KBM-7 (cell line): ENCODE data around the gene TMF1.

ENCODE experiments used
- DNase-seq: peaks from one replicate; pipeline ENCODE4 v3.0.0-alpha.2; 2015
- in situ Hi-C: fragments of 300-500 bp; cut with MboI; formaldehyde crosslinking; loops from 2 replicates; pipeline ENCODE4 v1.14.3; 2020; ENCODE audit warnings: low sequenced_read_pairs, low pct_unique_long_range_greater_than_20kb, mixed read lengths

Gene TMF1

GRCh38 chr3:69016901-69017300 lies 35.2 kb downstream of the TMF1 start:
- in situ Hi-C loops: no loop called here
- no peak for DNase-seq

DNA sequence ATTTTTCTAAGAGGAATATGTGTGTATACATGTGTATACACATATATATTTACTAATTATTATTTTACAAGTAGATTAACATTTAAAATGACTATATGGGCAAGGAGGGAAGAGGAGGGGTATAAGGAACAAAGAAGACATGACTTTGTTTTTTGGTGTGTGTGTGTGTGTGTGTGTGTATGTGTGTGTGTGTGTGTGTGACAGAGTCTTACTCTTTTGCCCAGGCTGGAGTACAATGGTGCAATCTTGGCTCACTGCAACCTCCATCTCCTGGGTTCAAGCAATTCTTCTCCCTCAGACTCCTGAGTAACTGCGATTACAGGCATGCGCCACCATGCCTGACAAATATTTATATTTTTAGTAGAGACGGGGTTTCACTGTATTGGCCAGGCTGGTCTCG lies 36.0 kb downstream of the TMF1 start:
- no peak for DNase-seq
- in situ Hi-C loops: no loop called here

DNA sequence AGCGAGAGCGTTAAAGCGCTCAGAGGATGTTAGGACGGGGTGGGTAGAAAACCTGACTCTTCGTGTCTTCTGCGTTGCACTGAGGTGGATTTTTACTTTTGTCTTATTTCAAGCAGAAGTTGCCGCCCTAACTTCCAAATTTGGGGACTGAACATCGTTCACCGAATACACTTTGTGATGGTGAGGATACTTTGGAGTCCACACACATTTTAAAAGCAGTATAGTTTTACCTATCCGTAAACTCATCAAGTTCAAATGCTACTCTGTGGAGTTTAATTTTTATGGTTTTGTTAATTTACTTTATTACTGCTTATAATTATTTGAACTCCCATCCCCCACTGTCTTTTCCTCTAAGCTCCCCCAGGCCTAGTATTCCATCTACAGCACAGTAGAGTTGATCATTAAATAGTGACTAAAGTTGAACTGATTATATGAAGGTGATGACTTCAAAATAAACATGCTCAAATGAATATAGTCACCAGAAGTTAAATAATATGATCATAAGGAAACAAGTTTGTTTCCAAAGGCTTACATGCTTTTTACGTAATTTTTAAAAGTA lies 38.0 kb downstream of the TMF1 start:
- in situ Hi-C loops: no loop called here
- DNase-seq: no peak

- peak; percentile 89 for DNase-seq
- in situ Hi-C loops: no loop called here
Measured at GRCh38 chr3:69013253-69014021, 38.7 kb downstream of the TMF1 start, which contains the start of gene EOGT. Gene EOGT, minus strand, starts transcription at chr3:69013684. Its CDS starts 3,838 bp downstream, at chr3:69009846.

DNA sequence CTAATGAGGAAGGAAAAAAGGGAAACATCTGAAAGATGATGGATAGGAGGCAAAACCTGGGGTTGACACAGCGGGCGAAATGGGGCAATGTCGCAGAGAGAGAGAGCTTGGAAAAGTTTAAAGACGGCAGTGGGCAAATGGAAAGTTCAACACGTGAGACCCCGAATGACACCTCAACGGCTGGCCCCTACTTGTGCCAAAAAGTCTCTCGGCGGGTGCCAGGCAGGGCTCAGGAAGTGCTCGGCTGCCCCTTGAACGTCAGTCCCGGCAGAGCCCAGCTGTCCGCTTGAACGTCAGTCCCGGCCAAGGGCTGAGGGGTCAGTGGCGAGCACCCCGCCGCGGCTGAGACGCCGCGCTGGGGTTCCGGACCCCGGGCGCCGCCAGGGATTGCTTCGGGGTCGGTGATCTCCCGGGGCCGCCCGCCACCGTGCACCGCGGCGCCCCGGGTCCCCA lies 39.3 kb downstream of the TMF1 start:
- in situ Hi-C loops: no loop called here
- DNase-seq: peak; percentile 58

GRCh38 chr3:69012100-69012799 lies 39.9 kb downstream of the TMF1 start:
- no peak for DNase-seq
- in situ Hi-C loops: no loop called here

GRCh38 chr3:69011096-69011730 lies 40.9 kb downstream of the TMF1 start:
- in situ Hi-C loops: no loop called here

GRCh38 chr3:69009559-69010410 lies 42.3 kb downstream of the TMF1 start:
- in situ Hi-C loops: no loop called here
- DNase-seq: no peak

More at GRCh38 chr3:69011096-69011730, 40.9 kb downstream of the TMF1 start:
- no peak for DNase-seq

- in situ Hi-C loops: no loop called here
- no peak for DNase-seq
Measured at GRCh38 chr3:69008980-69009379, 43.2 kb downstream of the TMF1 start.

- DNase-seq: no peak
- in situ Hi-C loops: no loop called here
Measured at GRCh38 chr3:69005791-69006482, 46.2 kb downstream of the TMF1 start.

GRCh38 chr3:69005071-69005790 lies 46.9 kb downstream of the TMF1 start:
- in situ Hi-C loops: no loop called here
- no peak for DNase-seq

GRCh38 chr3:69004138-69004537 lies 48.0 kb downstream of the TMF1 start:
- DNase-seq: no peak
- in situ Hi-C loops: no loop called here

- no peak for DNase-seq
Measured at GRCh38 chr3:68999605-69000004, 52.5 kb downstream of the TMF1 start.

DNA sequence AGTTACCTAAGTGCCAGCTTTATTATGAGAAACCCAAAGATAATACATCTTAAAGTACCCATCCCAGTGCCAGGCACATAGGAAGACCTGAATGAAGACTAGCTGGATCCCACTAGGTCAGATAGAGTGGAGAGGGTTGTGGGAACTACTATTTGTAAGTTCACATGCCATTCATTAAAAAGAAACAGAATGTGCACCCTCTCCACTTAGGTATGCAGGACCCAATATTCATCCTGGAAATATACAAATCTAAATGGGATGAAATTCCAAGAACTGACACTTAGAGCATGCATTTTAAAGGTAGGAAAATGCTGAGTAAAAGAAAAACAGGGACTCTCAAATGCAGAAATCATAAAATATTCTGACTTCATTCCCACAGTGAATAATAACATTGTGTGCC lies 53.0 kb downstream of the TMF1 start:
- no peak for DNase-seq
- in situ Hi-C loops: no loop called here

More at GRCh38 chr3:68999605-69000004, 52.5 kb downstream of the TMF1 start:
- in situ Hi-C loops: no loop called here

DNA sequence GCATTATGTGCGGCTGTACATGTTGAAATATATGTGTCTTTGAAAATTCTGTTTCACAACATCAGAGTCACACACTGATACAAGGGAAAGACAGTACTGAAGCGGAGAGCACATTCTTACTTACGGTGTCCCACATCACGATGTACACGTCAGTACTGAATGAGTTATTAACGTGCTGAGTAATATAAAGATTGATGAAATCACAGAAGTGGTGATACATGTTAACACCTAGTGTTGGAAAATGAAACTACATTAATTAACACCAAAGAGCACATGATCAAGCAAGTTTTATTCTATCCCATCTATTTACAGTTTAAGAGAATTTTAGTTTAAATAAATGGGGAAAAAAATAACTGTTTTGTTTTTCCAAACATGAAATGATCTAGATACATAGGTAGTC lies 54.2 kb downstream of the TMF1 start:
- in situ Hi-C loops: no loop called here
- no peak for DNase-seq

DNA sequence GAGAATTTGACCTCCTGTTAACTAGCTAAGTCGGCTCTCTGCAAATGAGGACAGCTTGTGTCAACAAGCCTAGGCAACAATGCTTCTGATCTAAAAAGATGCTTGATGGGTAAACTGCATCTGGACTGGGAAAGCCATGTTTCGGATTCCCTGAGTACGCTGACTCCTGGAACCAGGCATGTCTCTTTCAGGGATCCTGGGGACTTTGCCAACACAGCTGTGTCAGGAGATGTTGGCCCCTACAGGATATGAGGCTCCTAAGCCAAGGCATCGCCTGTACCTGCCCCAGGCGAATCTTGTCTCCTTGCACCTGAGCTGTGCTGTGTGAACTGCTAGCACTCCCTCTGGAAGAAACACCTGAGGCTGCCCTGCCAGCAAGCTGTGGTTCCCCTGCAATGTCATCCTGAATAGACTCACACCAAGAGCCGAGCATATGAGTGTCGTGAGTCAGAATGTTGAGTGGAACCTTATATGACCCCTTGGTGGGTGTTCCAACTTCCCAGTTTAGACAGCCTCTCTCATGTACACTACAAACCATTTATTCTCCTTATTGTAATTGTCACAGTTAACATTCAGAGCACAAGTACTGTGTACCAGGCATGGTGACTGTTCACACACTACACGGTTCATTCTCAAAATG lies 55.7 kb downstream of the TMF1 start:
- in situ Hi-C loops: no loop called here
- DNase-seq: no peak

GRCh38 chr3:68988740-68989139 lies 63.4 kb downstream of the TMF1 start:
- in situ Hi-C loops: no loop called here
- DNase-seq: no peak
